ENCODE data around the gene AGAP2.

The AGAP2 gene

GRCh38 chr12:57700317-57700716, 38.2 kb downstream of the AGAP2 start:
- Histone ChIP-seq H3K9me3 (peaks cover 0 to 5% (median 0%) of the 10 kb centered on the region in 3 donors), H3K36me3 (peaks cover 38 to 68% (median 51%) of the 10 kb centered on the region in 3 donors), H3K4me1 (peaks cover 0 to 2% (median 0%) of the 10 kb centered on the region in 4 donors), H3K27ac (no peak overlapping the region), H3K27me3 (no peaks in the 10 kb centered on the region), H3K4me3 (no peak overlapping the region)
- TF ChIP-seq CTCF (IDR thresholded peaks at IDR 0.05), result no peak
- DNase-seq, result no peak
- intact Hi-C loops (cut with DNase I; ENCODE audit: low total_unique reads), result no loop called here

GRCh38 chr12:57698414-57698813, 40.1 kb downstream of the AGAP2 start:
- no peak overlapping the region for H3K27ac ChIP-seq
- no peaks in the 10 kb centered on the region for H3K9me3 ChIP-seq
- no peaks in the 10 kb centered on the region for H3K27me3 ChIP-seq
- H3K4me3 ChIP-seq, result no peak overlapping the region
- peaks cover 0 to 13% (median 8%) of the 10 kb centered on the region in 4 donors for H3K4me1 ChIP-seq
- intact Hi-C loops (cut with DNase I; ENCODE audit: low total_unique reads), result no loop called here
- no peak for DNase-seq
- H3K36me3 ChIP-seq, result peaks cover 28 to 58% (median 41%) of the 10 kb centered on the region in 3 donors
- TF ChIP-seq CTCF (IDR thresholded peaks at IDR 0.05), result no peak

GRCh38 chr12:57697076-57697475, 41.5 kb downstream of the AGAP2 start:
- DNase-seq, result no peak
- Histone ChIP-seq H3K4me3 (no peak overlapping the region), H3K27me3 (no peaks in the 10 kb centered on the region), H3K36me3 (peaks cover 17 to 45% (median 31%) of the 10 kb centered on the region in 3 donors), H3K27ac (no peak overlapping the region), H3K4me1 (peaks cover 0 to 13% (median 11%) of the 10 kb centered on the region in 4 donors), H3K9me3 (no peaks in the 10 kb centered on the region)
- intact Hi-C loops (cut with DNase I; ENCODE audit: low total_unique reads), result no loop called here
- no peak for TF ChIP-seq CTCF (IDR thresholded peaks at IDR 0.05)

- intact Hi-C loops (cut with DNase I; ENCODE audit: low total_unique reads), result no loop called here
- no peak overlapping the region for H3K4me3 ChIP-seq
- H3K36me3 ChIP-seq, result peaks cover 17 to 40% (median 31%) of the 10 kb centered on the region in 3 donors
- H3K9me3 ChIP-seq, result no peaks in the 10 kb centered on the region
- no peak for DNase-seq
- H3K4me1 ChIP-seq, result peaks cover 0 to 13% (median 11%) of the 10 kb centered on the region in 4 donors
- H3K27ac ChIP-seq, result no peak overlapping the region
- no peaks in the 10 kb centered on the region for H3K27me3 ChIP-seq
- TF ChIP-seq CTCF (IDR thresholded peaks at IDR 0.05), result no peak
These were observed 42.6 kb downstream of the AGAP2 start for GRCh38 chr12:57695770-57696432.

- Histone ChIP-seq H3K27ac (peak overlapping the region; percentile 81), H3K36me3 (peaks cover 17 to 39% (median 31%) of the 10 kb centered on the region in 3 donors), H3K4me1 (peaks cover 0 to 13% (median 11%) of the 10 kb centered on the region in 4 donors), H3K4me3 (peak overlapping the region; percentile 81 to 86), H3K27me3 (no peaks in the 10 kb centered on the region), H3K9me3 (no peaks in the 10 kb centered on the region)
- TF ChIP-seq CTCF (IDR thresholded peaks at IDR 0.05), result no peak
- intact Hi-C loops (cut with DNase I; ENCODE audit: low total_unique reads), result loop anchor here (5.0 kb wide), 1 partner anchor 62 kb away; the partner anchor contains the start of gene B4GALNT1
- DNase-seq, result no peak
These were observed 44.0 kb downstream of the AGAP2 start for GRCh38 chr12:57694459-57695019.

All from tibial artery (tissue), 4 donors.